GM21723 (cell line): ENCODE data around the gene SYNE1.

ENCODE experiments used
- ATAC-seq: cut with Tn5 transposase; IDR thresholded peaks from one replicate; pipeline ENCODE4 v1.9.1; 2021; ENCODE audit warnings: mild to moderate bottlenecking, moderate library complexity; ENCODE audit not compliant: unreplicated experiment

Gene SYNE1

DNA sequence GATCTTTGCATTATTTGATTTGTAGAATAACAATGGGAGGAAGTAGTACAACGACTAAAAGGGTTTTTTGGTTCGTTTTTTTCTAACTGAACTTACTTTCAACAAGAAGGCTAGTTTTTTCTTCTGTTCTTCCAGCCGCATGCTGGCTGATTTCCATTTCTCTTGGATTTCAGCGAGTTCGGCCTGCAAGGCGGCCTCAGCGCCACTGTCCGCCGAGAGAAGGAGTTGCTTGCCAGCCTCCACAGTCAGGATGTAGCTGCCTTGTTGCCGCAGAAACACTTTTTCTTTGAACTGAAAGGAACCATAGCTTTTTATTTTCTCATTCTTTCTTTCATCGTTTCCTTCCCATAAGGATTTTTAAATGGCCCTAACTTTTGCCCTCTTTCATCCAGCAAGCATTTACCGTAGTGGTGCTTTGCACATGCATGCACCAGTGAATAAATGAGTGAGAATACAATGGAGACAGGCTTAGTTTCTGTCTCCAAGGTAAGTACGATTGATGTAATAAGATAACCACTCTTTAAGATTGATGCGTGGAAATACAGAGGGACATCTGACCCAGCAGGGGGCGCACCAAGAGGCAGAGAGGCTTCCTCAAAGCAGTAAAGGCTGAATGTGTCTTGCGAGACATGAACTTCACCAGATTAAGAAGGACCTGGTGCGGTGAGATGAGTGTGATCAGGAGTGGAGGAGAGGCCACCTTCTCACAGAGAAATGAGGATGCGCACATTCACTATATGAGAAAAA lies 430.9 kb downstream of the SYNE1 start:
- ATAC-seq: no peak

DNA sequence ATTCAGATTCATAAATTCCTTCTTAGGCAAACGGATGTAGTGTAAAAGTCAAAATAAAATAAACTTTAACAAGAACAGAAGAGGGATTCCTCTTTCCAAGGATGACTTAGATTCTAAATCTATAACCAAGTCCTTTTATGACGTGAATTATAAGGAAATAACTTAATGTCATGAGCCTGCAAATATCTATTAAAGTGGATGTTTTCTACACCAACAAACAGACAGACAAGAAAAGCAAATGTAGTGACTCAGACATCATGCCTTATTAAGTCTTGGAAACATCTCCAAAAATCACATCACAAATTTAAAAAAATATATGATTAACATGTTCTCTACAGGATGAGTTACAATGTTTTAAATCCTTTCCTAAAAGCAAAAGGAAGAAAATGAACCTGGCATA lies 432.6 kb downstream of the SYNE1 start:
- no peak for ATAC-seq

DNA sequence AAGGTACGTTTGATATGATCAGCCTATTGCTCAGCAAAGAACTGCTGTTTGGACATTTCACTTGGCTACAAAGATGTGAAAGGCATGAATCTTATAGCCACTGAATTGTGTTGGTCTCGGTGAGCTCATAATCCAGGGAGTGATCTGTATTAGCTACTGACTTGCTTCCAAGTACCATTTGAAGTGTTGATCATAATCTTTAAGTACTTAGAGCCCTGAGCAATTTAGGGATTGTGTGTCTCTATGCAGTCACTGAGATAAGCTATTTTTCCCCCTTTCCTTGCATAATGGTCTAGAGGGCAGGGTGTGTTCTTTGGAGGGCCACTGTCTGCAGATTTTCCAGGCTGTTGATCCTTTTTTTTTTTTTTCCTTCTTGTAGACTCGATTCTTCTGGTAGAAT lies 436.0 kb downstream of the SYNE1 start:
- no peak for ATAC-seq

DNA sequence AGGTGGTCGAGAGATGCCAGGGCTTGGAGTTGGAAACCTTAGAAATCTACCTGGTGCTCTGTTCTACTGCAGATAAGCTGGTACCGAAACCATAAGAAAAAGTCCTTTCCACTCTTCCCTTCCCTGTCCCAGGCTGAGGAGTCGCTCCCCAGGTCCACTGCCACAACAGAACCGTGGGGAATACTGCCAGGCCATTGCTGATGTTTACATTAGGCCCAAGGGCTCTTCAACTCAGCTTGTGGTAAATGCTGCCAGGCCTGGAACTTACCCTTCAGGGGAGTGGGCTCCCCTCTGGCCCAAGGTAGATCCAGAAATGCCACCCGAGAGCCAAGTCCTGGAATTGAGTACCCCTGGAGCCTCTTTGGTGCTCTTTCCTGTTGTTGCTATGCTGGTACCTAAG lies 441.3 kb downstream of the SYNE1 start:
- no peak for ATAC-seq

GRCh38 chr6:152189736-152190135 lies 447.4 kb downstream of the SYNE1 start:
- no peak for ATAC-seq

DNA sequence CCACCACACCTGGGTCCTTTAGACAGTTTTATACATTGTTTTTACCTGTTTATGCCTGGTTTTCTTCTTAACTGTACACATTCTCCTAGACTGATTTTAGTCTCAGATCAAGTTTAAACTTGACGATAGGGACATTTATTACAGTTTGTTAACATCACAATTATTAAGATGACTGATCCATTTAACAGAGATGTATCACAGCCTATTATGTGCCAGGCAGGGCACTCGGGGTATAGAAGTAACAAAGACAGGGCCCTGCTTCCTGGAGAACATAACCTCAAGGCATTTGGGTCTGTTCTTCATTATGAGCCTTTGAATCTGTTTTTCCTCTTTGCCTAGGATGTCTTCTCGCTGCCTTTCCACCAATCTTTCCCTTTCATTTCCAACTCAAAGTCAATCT lies 449.2 kb downstream of the SYNE1 start:
- no peak for ATAC-seq

DNA sequence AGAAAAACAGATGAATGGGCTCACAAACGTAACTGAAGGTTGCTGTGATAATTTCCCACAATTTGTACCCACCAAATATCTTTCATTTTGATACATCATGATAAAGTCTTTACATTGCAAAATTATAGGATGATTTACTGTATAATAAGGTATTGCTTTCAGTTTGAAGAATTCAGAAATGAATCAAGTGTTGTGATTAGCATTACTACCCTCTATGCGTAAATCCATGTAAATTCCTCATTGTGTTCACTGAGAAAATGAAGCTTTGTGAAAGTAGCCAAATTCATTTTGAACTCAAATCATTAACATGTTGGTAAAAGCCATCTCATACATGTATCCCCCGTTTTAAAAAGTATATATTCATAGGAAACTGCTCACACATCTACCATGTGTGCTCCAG lies 450.3 kb downstream of the SYNE1 start:
- no peak for ATAC-seq

DNA sequence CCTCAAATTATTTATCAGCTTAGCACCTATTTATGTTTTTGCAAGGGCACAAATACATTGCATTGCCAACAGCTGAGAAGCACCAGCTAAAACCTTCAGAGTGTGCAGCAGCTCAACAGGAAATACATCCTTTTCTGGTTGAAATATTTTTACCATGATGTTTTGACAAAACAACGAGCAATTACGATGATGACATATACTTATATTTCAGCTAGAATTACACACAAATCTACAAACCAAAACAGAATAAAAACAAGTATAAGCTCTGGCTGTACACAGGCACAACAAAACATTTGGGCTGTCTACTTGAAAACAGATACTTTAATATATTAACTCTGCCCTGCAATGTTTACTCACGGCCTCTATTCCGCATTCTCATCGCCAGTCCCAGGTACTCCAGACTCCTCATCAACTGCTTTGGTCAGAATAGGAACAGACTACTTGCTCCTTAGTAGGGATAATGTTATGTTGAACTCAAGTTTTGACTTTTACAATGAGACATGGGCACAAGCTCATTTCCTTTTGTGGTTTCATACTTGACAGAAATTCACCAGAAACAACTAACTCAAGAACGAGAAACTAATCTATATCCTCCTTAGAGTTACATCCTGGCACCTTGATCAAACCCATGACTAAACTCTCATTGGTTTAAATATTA lies 452.1 kb downstream of the SYNE1 start:
- peak; percentile 84 for ATAC-seq

DNA sequence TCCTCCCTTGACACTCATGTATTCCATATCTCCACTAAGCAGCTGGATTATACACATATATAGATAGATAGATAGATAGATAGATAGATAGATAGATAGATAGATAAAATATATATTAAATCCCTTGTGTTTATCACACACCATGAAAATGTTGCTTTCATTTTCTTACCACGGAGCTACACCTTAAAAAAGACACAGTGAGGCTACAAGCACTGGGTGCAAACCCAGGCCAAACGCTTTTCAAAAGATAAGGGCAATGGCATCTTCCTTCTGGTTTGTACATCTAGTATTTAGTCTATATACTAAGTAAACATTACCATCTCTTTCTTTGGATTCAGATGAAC lies 452.6 kb downstream of the SYNE1 start:
- peak; percentile 32 for ATAC-seq

DNA sequence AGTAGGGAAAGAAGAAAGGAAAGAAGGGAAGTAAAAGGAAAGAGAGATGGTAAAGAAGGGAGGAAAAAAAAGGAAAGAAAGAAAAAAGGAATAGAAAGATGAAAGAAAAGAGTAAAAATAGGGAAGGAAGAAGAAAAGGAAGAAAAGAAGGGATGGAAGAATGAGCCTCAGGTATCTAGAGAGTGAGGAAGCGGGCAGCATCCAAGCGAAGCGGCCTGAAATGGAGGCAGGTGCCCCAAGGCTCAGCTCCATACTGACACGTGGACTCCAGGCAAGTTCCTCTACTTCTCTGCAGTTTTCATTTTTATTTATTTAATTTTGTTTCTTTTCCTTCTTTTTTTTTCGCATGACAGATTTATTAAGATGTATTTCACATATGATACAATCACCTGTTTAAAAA lies 456.6 kb downstream of the SYNE1 start:
- ATAC-seq: no peak

DNA sequence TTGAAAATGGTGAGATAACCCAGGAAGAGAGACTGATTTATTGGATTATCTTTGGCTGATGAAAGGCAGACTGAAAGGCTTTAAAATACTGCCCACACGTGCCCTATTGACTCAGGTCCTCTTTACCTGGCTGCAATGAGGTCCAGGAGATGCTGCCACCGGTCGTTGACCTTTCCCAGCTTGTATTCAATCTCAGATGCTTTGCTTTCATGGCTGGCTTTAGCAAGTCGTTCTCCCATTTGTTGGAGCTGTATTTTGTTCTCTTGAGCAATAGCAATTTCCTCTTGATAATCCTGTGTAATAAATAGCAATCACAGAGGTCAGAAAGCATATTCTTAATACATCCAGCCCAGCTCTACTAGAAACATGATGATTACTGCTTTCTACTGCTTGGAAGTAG lies 460.9 kb downstream of the SYNE1 start:
- ATAC-seq: no peak

GRCh38 chr6:152173957-152174356 lies 463.2 kb downstream of the SYNE1 start:
- no peak for ATAC-seq

GRCh38 chr6:152173321-152173720 lies 463.8 kb downstream of the SYNE1 start:
- no peak for ATAC-seq

DNA sequence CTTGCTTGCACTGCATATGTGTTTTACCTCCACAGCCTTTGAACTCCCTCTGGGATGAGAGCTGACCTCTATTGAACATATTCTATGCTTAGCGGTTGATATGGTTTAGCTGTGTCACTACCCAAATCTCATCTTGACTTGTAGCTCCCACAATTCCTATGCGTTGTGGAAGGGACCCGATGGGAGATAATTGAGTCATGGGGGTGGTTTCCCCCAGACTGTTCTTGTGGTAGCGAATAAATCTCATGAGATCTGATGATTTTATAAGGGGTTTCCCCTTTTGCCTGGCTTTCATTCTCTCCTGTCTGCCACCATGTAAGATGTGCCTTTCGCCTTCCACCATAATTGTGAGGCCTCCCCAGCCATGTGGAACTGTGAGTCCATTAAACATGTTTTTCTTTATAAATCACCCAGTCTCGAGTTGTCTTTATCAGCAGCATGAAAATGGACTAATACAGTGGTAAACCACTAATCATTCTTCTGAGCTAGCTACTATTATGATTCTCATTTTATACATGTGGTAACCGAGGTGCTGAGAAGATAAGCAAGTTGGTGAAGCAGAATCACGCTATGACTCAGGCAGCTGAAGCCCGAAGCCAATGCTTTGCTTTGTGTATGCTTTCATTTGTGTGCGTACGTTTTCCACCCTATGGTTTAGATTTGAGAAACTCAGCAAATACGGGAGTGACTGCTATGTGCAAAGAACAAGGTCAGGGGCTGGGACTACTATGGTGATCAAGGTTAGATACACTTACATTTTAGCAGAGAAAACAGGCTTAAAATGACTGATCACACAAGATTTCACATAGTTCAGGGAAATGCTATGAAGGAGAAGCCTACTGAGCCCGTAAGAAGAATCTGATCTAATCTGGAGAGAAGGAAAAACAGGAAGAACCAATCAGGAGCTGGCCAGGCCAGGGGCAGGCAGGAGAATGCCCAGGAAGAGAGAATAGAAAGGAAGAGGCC lies 466.2 kb downstream of the SYNE1 start:
- peak; percentile 96 for ATAC-seq

GRCh38 chr6:152170313-152170701 lies 466.9 kb downstream of the SYNE1 start:
- ATAC-seq: no peak

- no peak for ATAC-seq
Observed at GRCh38 chr6:152167641-152168603, 469.2 kb downstream of the SYNE1 start.

- ATAC-seq: no peak
Observed at GRCh38 chr6:152166897-152167296, 470.3 kb downstream of the SYNE1 start.

DNA sequence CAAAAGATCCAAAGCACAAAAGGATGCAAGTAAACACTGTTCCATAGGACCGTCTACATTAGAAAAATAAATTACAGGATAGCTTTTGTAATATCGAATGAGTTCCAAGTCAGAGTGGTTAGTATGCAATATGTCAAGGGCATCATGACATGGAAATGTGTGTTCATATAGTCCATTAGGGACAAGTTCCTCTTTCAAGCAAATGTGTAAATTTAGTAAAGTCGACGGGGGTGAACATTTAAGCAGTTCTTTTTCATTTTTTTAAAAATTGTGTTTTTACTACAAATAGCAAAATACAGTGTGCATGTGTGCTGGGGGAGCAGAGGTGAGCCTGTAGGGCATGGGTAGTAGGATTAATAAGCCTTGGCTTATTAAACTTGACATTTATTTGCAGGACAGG lies 470.7 kb downstream of the SYNE1 start:
- no peak for ATAC-seq

GRCh38 chr6:152164957-152165356 lies 472.2 kb downstream of the SYNE1 start:
- ATAC-seq: no peak

- no peak for ATAC-seq
Observed at GRCh38 chr6:152161501-152161900, 475.7 kb downstream of the SYNE1 start.

GRCh38 chr6:152160346-152160745 lies 476.8 kb downstream of the SYNE1 start:
- peak; percentile 96 for ATAC-seq
